Hepatocyte (in vitro differentiated cells): ENCODE data around the gene SLFN12L.

Source experiments
- CTCF ChIP-seq: fragments of 200-600 bp; sonication (generic); IDR thresholded peaks from 2 replicates; pipeline ENCODE4 v1.5.1; 2016; ENCODE audit warnings: antibody characterized with exemption, mild to moderate bottlenecking; ENCODE audit not compliant: poor library complexity
- EZH2 ChIP-seq: fragments of 200-600 bp; sonication (generic); IDR thresholded peaks from 2 replicates; pipeline ENCODE4 v1.6.1; 2016; ENCODE audit warnings: antibody characterized with exemption, mild to moderate bottlenecking, borderline replicate concordance

GRCh38 chr17:35489944-35490343 lies 47.5 kb downstream of the SLFN12L start:
- TF ChIP-seq CTCF (no peak), EZH2 (no peak)
